HG02938 (cell line): Measurements from ENCODE around the gene CGB7.
A peak's percentile ranks its signal among the peaks of the same experiment; 100 is the strongest.
"Not testable (repeated sequence)": the region's sequence is repeated elsewhere in the genome, so short reads cannot be mapped to it uniquely, and the experiment has no call there.

Source experiments
- ATAC-seq: cut with Tn5 transposase; IDR thresholded peaks from one replicate; pipeline ENCODE4 v1.9.1; 2021; ENCODE audit warnings: mild to moderate bottlenecking, moderate library complexity; ENCODE audit not compliant: unreplicated experiment

Gene CGB7

DNA sequence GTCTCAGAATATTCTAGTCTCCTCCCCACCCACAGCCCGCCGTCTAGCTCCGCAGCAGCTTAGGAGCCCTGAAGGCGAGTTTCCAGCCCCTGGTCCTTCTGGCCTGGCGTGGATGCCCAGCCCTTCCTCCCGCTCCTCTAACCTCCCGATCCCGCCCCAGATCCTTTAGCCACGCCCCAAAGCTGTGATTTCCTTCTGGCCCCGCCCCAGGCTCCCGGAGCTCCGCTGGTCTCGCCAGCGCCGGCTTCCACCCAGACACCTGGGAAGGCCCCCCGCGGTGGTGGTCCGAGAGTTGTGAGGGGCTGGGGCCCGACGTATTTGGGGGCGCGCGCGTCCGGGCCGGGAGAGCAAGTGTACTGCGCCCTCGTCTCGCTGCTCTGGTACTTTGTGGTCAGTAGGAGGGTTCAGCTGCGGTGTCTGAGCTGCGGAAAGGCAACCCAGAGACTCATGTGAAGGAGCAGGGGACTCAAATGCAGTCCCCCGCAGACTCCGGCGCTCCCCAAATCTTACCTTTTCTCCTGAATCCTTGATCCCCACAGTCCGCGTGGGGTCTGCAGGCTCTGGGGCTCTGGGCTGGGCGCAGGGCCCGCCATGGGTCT, at the start of gene CGB7:
Gene CGB7 (minus strand): TSS at position 114 of the 599 bp plus-strand sequence. CDS start 2,374 bp downstream, outside the sequence.
- ATAC-seq: no peak

DNA sequence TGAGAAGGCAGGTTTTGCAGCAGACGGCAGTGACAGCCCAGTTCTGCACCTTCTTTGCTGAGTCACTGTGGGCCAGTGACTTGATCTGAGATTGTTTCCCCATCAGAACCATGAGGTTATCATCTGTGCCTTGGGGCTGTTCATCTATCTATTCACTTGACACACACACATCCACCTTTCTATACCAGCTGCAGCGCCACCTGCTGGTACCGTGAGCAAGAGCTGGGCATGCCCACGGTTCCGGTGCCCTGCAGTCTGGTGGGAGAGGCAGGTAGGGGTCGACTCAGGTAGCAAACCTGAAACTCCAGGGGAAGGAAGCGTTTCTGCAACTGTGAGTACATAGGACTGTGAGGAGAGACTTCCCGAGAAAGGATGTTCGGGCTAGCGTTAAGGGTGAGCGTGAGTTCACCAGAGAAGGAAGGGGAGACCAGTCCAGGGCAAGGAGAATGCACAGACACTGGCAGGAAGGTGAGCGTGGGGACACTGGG, 49.1 kb upstream of the CGB7 start:
- ATAC-seq: no peak

DNA sequence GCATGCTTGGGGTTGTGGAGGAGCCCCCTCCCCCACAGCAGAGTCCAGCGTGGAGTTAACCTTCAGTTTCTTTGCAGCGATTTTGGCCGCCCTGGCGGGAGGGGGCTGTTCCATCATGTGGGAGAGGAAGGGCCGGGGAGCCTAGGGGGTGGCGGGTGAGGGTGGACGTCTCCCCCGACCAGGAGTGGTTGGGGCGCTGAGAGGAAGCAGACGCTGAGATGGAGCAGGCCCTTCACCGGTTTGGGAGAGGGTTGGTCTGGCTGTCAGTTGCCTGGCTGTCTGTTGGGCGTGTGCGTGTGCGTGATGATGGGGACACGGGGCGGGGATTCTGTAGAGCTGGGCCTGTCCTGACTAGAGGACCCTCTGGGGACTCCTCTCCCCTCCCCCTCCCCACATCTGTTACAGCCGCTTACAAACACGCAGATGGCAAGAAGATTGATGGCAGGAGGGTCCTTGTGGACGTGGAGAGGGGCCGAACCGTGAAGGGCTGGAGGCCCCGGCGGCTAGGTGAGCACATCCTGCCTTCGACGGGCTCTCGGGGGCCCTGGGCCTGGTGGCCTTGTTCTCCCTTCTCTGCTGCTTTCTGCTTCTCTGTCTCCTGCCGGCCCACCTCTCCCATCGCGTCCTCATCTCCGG, 46.8 kb upstream of the CGB7 start:
- ATAC-seq: no peak

DNA sequence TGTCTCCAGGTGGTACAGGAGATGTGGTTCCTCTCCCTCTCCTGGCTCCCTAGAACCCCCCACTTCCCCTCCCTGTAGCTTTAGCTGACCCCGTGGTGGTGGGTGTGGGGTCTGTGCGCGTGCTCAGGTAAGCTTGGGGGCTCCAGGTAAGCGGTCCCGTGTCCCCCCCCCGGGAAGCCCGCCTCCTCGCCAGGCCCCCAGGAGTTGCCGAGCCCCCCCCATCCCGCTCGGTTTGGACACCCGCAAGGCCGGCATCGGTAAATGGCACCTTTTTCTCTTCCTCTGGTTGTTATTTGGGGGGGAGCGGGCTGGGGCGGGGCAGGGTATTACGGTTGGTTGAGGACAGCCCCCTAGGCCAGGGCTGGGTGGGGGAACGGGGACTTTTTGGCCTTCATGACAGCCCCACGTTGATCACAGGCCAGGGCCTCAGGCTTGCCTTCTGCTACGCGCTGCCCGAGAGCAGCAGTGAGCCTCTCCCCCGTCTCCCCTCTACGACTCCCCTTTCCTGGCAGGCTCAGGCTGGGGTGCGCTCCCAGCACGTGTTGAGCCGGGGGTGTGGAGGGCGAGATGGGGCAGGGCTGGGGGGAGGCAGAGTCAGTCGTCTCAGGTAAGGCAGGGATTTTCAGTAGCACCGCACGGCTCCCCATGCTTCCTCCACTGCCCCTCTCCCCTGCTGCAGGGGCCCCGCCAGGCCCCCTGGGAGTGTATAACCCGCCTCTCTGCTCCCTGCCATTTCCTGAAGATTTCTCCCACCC, 46.0 kb upstream of the CGB7 start:
- no peak for ATAC-seq

DNA sequence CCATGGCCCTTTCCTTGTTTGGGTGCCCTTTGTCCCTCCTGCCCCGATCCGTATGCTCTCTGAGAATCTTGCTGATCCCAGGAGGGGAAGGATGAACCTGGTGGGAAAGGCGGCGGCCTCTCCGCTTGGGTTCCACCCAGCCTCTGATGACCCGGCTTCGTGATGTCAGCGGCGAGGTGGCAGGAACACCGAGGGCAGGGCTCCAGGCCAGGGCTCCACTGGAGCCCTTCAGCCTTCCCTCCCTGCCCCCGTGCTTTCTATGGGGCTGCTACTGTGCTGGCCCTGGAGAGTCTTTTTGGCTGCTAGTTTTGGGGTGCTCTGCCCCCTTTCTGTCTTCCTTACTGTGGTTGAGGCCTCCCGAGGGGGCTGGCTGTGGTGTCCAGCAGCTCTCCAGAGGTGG, 44.8 kb upstream of the CGB7 start:
- no peak for ATAC-seq

DNA sequence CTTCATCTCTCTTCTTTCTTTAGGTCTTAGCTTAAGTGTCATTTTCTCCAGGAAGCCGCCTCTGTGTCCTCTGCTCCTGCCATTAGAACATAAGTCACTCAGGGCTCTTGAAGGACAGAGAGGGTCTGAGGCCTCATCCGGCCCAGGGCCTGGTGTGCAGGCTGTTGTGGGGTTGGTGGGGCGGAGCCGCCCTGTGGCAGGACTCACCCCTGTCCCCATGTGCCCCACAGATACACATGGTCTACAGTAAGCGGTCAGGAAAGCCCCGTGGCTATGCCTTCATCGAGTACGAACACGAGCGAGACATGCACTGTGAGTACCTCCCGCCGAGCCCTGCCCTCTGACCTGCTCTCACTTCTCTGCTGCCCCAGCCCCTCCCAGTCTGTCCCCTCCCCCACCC, 43.6 kb upstream of the CGB7 start:
- no peak for ATAC-seq

DNA sequence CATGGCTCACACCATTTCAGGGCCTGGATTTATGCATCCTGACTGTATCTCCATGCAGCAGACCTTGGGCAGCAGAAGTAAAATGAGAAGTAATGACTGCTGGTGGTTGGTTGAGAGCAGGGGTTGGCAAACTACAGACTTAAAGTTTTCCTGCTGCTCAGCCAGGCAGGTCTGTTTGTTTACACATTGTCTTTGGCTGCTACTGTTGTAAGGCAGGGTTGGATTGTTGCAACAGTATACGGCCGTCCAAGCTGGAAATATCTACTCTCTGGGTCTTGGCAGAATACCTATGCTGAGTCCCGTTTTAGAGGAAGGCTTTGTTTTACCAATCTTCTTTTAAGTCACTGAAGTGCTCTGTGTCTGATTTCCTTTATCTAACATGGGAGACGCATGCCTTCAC, 41.2 kb upstream of the CGB7 start:
- no peak for ATAC-seq

DNA sequence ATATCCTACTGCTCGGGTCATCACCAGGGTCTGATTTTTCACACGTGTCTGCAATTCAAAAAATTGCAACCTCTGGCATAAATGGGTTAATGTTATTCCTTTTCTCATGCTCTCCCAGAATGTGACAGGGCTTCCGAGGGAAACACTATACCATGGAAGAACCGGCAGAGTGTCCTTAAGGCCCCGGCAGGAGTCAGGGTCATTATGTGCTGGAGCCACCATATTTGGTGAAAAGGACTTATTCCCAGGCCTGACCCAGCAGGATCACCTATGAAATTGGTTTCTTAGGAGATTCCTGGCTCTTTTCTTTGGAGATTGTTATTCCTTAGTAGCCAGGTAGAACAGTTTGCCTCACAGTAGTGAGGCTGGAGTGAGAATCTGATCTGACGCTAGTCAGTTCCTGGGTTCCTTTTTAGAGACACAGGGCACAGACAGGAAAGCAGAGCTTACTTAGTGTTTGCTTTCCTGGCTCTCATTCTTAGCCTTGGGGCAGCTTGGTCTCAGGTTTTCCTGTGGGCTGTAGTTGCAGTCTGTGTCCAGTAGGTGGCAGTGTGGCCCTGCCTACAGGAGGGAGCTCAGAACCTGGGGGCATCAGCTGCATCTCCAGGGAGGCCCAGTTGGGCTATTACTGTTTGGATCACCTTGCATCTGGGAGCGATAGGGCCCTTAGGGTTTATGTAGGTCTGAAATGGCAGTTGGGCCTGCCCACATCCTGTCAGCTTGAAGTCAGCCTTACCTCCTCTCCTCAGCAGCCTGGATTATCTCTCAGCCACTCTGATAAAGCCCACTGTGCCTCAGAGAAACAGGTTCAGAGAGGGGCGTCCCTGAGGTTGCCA, 40.1 kb upstream of the CGB7 start:
- ATAC-seq: no peak

DNA sequence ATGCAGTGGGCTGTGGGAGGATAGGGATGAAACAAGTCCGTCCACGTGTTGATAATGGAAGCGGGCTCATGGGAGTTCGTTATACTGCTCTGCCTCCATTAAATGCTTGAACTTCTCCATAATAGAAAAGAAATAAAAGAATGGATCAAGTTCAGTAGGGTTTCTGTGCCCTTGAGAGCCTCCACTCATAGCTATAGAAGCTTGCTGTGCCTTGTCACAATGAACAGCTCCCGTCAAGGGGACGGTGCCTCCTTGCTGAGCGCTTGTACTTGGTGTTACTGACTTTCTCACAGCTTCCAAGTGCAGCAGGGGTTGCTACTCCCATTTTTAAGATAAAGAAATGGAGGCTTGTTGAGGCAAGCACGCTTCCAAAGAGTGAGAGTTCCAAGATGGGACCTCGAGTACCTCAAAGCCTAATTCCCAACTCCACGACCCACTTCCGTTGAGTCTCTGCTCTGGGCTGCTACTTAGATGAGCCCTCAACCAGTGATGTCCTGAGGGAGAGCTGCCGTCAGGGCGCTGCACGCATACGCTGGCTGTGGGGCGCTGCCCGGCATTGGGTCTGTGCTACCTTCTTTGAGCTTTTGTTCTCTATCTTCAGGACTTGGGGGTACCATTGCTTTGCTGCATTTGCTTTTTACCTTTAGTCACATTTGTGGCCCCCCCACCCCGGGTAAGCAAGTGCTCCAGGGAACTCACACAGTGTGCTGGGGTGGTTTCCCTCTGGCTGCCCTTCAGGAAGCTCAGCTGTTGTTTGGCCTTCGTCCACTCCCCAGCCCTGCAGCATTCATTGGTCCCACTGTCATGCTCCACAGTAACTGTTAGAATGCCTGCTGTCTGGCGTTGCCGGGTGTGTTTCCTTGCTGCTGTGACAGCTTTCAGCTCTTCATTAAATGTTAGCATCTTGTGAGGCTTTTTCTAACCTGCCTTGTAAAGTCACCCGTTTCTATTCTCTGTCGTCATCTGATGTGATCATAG, 37.2 kb upstream of the CGB7 start:
- no peak for ATAC-seq

DNA sequence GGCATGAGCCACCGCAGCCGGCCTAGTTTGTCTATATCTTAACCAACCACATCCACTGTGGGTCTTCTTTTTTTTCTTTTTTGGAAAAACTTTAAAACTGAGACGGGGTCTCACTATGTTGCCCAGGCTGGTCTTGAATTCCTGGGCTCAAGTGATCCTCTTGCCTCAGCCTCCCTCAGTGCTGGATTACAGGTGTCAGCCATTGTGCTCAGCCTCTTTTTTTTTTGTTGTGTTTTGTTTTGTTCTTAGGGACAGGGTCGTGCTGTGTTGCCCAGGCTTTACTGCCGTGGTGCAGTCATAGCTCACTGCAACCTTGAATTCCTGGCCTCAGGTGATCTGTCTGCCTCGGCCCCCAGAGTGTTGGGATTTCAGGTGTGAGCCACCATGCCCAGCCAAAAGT, 35.1 kb upstream of the CGB7 start:
- ATAC-seq: no peak

DNA sequence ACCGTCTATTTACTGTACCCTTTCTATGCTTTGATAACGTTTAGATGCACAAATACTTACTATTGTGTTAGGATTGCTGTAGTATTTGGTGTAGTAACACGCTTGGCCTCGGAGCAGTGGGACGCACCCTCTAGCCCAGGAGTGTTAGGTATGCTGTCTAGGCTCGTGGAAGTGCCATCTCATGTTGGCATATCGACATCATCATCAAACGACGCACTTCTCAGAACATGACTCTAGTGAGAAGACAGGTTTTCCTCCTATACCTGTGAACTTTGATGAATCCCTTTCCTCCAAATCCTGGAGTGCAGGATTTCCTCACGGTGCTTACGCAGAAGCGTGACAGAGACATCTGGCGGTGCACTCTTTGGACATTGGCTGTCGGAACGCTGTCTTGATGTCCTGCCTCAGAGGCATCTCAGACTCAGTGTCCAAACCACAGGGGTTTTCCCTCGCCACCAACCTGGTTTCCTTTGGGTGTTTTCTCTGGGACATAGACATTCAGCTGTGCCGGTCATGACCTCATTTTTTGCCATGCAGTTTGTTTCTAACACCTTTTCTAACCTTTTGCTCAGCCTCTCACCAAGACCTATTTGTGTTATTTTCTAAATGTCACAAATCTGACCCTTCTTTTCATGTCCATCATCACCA, 34.0 kb upstream of the CGB7 start:
- no peak for ATAC-seq

DNA sequence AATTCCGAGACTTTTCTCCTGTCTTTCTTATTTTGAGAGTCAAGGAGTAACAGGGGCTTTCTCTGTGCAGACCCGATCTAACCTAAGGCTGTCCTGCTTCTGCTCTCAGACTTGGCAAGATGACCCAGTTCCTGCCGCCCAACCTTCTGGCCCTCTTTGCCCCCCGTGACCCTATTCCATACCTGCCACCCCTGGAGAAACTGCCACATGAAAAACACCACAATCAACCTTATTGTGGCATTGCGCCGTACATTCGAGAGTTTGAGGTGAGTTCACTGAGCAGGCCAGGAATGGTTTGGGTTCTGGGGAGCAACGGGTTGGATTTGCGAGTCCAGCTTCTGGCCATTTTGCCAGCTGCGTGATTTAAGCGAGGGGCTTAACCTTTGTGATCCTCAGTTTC, 28.7 kb upstream of the CGB7 start:
- ATAC-seq: no peak

DNA sequence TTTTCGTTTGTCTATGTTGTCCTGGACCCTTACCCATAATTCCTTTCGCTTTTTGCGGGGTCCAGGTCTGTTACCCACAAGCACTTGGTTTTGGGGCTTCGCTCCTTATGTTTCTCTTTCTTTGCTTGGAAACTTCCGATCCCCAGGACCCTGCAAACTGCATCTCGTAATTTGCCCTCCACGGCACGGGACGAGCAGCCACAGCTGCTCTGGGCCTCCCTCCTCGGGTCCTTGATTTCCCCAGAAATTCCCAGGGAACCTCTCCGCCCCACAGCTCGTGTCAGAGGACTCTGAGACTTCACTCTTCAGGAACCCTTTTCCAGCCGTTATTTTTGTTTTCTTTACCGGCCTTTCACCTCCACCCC, 28.3 kb upstream of the CGB7 start:
- no peak for ATAC-seq

DNA sequence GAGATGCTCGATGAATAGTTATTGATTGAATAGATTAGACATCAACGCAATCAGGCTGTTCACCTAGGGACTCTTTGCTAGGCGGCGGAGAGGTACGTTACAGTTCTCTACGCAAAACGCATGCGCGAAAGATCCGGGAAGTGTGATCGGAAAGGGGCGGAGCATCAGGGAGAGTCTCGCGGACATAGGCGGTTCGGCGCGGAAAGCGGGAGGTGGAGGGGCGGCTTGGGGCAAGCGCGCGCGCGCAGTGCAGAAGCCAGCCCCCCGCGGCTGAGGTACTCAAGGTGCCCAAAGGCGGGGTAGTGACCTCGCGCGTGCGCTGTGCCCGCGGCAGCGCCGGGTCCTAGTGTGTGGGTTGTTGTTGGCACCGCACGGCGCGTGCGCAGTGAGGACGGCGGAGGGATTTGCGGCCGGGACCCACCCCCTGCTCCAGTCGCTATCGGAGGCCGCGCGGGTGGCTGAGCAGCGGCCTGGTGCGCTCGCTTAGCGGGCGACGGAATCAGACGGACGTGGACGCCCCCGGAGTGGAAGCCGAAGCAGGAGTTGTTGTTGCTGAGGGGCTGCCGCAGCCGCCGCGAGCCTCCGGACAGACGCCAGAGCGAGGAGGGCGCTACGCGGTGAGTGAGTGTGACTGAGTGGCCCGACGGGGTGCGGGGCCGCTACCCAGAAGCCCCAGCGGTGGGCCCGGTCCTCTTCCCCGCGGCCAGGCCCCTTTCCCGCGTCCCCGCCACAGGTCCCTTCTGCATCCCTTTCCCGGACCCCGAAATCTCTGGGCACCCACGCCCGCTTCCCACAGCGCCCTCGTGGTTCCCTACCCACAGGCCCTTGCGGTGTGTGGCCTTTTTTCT, 27.7 kb upstream of the CGB7 start, which contains the start of gene SNRNP70:
Gene SNRNP70 (plus strand): TSS at position 432 of the 848 bp plus-strand sequence. CDS start 964 bp downstream, outside the sequence.
- ATAC-seq: peak; percentile 80

DNA sequence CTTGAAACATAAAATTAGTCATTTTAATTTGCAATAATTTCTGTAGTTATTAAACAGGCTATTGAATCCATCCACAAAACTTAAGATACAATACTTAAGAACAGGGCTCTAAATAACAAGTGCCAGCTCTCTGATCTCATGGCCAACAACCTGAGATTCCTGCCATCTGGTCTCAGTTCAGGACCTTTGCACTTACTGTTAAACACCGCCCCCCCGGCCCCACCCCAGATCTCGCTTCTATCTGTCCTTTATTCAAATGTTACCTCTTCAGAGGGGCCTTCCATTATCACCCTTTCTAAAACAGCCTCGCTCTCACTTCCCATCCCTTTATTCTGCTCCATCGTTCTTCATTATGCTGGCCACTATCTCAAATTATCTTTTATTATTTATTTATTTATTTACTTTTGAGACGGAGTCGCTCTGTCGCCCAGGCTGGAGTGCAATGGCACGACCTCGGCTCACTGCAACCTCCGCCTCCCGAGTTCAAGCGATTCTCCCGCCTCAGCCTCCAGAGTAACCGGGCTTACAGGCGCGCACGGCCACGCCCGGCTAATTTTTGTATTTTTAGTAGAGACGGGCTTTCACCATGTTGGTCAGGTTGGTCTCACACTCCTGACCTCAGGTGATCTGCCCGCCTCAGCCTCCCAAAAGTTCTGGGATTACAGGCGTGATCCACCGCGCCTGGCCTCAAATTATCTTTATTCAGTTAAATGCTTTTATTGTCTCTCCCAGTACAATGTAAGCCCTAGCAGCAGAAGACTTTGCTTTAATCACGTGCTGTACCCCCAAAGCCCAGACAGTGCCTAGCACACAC, 26.9 kb upstream of the CGB7 start:
- no peak for ATAC-seq

DNA sequence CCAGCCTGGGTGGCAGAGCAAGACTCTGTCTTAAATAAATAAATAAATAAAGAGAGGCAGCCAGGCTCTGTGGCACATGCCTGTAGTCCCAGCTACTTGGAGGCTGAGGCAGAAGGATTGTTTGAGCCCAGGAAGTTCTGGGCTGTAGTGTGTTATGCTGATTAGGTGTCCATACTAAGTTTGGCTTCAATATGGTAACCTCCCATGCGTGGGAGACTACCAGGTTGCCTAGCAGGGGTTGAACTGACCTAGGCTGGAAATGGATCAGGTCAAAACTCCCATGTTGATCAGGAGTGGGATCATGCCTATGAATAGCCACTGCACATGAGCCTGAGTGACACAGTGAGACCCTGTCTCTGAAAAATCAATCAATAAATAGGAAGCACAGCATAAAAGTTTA, 23.7 kb upstream of the CGB7 start:
- no peak for ATAC-seq

DNA sequence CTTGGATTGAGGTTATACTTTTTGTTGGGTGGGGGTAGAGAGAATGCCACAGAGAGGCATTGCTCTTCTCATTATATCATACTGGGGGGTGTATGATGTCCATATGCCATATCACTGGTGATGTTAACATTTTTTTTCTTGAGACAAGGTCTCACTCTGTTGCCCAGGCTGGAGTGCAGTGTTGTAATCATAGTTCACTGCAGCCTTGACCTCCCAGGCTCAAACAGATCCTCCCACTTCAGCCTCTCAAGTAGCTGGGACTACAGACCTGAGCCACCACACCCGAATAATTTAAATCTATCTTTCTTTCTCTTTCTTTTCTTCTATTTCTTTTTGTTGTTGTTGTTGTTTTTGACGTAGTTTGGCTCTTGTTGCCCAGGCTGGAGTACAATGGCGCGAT, 22.8 kb upstream of the CGB7 start:
- ATAC-seq: no peak

DNA sequence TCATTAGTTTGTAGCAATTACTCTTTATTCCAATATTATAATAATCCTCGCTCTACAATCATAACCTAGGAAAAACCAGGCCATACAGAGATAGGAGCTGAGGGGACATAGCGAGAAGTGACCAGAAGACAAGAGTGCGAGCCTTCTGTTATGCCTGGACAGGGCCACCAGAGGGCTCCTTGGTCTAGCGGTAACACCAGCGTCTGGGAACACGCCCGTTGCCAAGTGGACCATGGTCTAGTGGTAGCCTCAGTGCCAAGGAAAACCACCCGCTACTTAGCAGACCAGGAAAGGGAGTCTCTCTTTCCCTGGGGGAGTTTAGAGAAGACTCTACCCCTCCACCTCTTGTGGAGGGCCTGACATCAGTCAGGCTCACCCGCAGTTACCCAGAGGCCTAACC, 17.3 kb upstream of the CGB7 start:
- ATAC-seq: not testable (repeated sequence)
